OCI-LY7 (cell line): ENCODE measurements around the gene NDN. TPM values are rescaled to one million over a fixed set of nuclear protein-coding genes. Genes with fewer than 3 reads are reported as not detected.

Source experiments
- BruUV-seq: library from RNA; stranded (reverse); fragments of 400-500 nt; replicated peaks from 2 replicates; lab custom pipeline; 2021; lab: Mats Ljungman, UMichigan
- CTCF ChIA-PET: fragments of 300-600 bp; sonication (Branson Sonifier 250); formaldehyde crosslinking; loops from one replicate; lab custom pipeline; 2022; ENCODE audit warnings: antibody characterized with exemption; ENCODE audit not compliant: unreplicated experiment; lab: Charles Lee
- POLR2A ChIA-PET: fragments of 300-600 bp; sonication (Branson Sonifier 250); formaldehyde crosslinking; loops from one replicate; lab custom pipeline; 2022; ENCODE audit warnings: antibody characterized with exemption; lab: Charles Lee
- DNase-seq: peaks from one replicate; pipeline ENCODE4 v3.0.0-alpha.2; 2015; ENCODE audit warnings: low spot score
- H2AFZ ChIP-seq: fragments of 200-600 bp; sonication (generic), shearing (Covaris generic); 2 replicates; pipeline ENCODE4 v1.6.1; 2014; ENCODE audit warnings: mild to moderate bottlenecking, antibody characterized with exemption, low read length, moderate library complexity
- H3K27ac ChIP-seq: fragments of 200-600 bp; sonication (generic); 2 replicates; pipeline ENCODE4 v1.5.1; 2014; ENCODE audit warnings: mixed run types, low read depth, mild to moderate bottlenecking, moderate library complexity, low read length, inconsistent platforms; ENCODE audit not compliant: poor library complexity, severe bottlenecking
- H3K36me3 ChIP-seq: fragments of 200-600 bp; sonication (generic); 2 replicates; pipeline ENCODE4 v1.6.1; 2014; ENCODE audit warnings: mild to moderate bottlenecking, antibody characterized with exemption, low read length, moderate library complexity, mixed read lengths; ENCODE audit not compliant: insufficient read depth
- H3K4me1 ChIP-seq: fragments of 200-600 bp; sonication (generic); 2 replicates; pipeline ENCODE4 v1.5.1; 2014; ENCODE audit warnings: mild to moderate bottlenecking, low read length; ENCODE audit not compliant: insufficient read depth, poor library complexity, severe bottlenecking
- H3K4me2 ChIP-seq: fragments of 200-600 bp; sonication (generic); 2 replicates; pipeline ENCODE4 v1.6.1; 2014; ENCODE audit warnings: mild to moderate bottlenecking, low read length
- H3K4me3 ChIP-seq: fragments of 200-600 bp; sonication (generic); 2 replicates; pipeline ENCODE4 v1.5.1; 2014; ENCODE audit warnings: mild to moderate bottlenecking, low read depth, low read length; ENCODE audit not compliant: poor library complexity, severe bottlenecking
- H3K79me2 ChIP-seq: fragments of 200-600 bp; sonication (generic); 2 replicates; pipeline ENCODE4 v1.6.1; 2016; ENCODE audit warnings: low read depth, mild to moderate bottlenecking, low read length, moderate library complexity, mixed read lengths; ENCODE audit not compliant: insufficient read depth
- H3K9me2 ChIP-seq: fragments of 200-600 bp; sonication (generic); 2 replicates; pipeline ENCODE4 v1.6.1; 2016; ENCODE audit warnings: mild to moderate bottlenecking, low read length, mixed read lengths; ENCODE audit not compliant: insufficient read depth
- H3K9me3 ChIP-seq: fragments of 200-600 bp; sonication (generic); 2 replicates; pipeline ENCODE4 v1.6.1; 2014; ENCODE audit warnings: mild to moderate bottlenecking, mixed run types, low read length, mixed read lengths
- H4K20me1 ChIP-seq: fragments of 200-600 bp; sonication (generic); 2 replicates; pipeline ENCODE4 v1.6.1; 2014; ENCODE audit warnings: mild to moderate bottlenecking, antibody characterized with exemption, low read length, moderate library complexity, mixed read lengths; ENCODE audit not compliant: insufficient read depth
- CTCF ChIP-seq: fragments of 200-600 bp; sonication (generic); conservative IDR thresholded peaks from 2 replicates; pipeline ENCODE4 v1.5.1; 2014; ENCODE audit warnings: mild to moderate bottlenecking, antibody characterized with exemption, low read length, moderate library complexity, mixed read lengths
- EZH2phosphoT487 ChIP-seq: fragments of 200-600 bp; sonication (generic); IDR thresholded peaks from 2 replicates; pipeline ENCODE4 v1.6.1; 2018; ENCODE audit warnings: low read depth, borderline replicate concordance, mild to moderate bottlenecking, mixed run types, antibody characterized with exemption, low read length, moderate library complexity, mixed read lengths
- intact Hi-C: fragments of 100-400 bp; cut with micrococcal nuclease; formaldehyde crosslinking; loops from one replicate; pipeline ENCODE4 v1.10.0; 2022; ENCODE audit not compliant: unreplicated experiment
- total RNA-seq, 2 experiments: library from RNA; depleted of rRNA in 1 of 2; stranded (reverse); fragments of >200 nt in 1 of 2; shearing (Covaris generic) in 1 of 2; gene quantifications; 2 replicates each; pipeline ENCODE4 v1.2.3, GENCODE V29; 2014 to 2022

NDN gene
- total RNA-seq, 2 experiments from 2014 or later = not detected

GRCh38 chr15:23671481-23671880 is 15.6 kb downstream of the NDN start:
- H3K4me2 ChIP-seq = no peak overlapping the region
- POLR2A ChIA-PET = no interaction called here
- H3K9me3 ChIP-seq = no peaks in the 10 kb centered on the region
- no peaks in the 10 kb centered on the region for H3K36me3 ChIP-seq
- H3K27ac ChIP-seq = no peak overlapping the region
- CTCF ChIA-PET = no interaction called here
- no peaks in the 10 kb centered on the region for H3K4me1 ChIP-seq
- DNase-seq = no peak
- H2AFZ ChIP-seq = no peak overlapping the region
- intact Hi-C loops = no loop called here
- no peaks in the 10 kb centered on the region for H3K9me2 ChIP-seq
- H4K20me1 ChIP-seq = no peaks in the 10 kb centered on the region
- no peak overlapping the region for H3K4me3 ChIP-seq
- TF ChIP-seq EZH2phosphoT487 (no peak), CTCF (no peak)
- no TSS peak for BruUV-seq
- no peaks in the 10 kb centered on the region for H3K79me2 ChIP-seq

- Histone ChIP-seq H2AFZ (no peak overlapping the region), H3K9me2 (no peaks in the 10 kb centered on the region)
Observed at GRCh38 chr15:23670970-23671369, 16.1 kb downstream of the NDN start.

More at GRCh38 chr15:23670970-23671369, 16.1 kb downstream of the NDN start:
- Histone ChIP-seq H3K4me1 (no peaks in the 10 kb centered on the region), H4K20me1 (no peaks in the 10 kb centered on the region), H3K4me3 (no peak overlapping the region), H3K4me2 (no peak overlapping the region), H3K9me3 (no peaks in the 10 kb centered on the region), H3K36me3 (no peaks in the 10 kb centered on the region), H3K27ac (no peak overlapping the region), H3K79me2 (no peaks in the 10 kb centered on the region)
- CTCF ChIA-PET = no interaction called here
- no TSS peak for BruUV-seq
- POLR2A ChIA-PET = no interaction called here
- DNase-seq = no peak
- TF ChIP-seq EZH2phosphoT487 (no peak), CTCF (no peak)
- intact Hi-C loops = no loop called here
